OCI-LY1 (cell line): ENCODE measurements around the gene MPHOSPH6.

ENCODE experiments used
- CTCF ChIP-seq: fragments of 200-600 bp; sonication (generic), shearing (Covaris generic); IDR thresholded peaks from 2 replicates; pipeline ENCODE4 v1.5.1; 2017; ENCODE audit warnings: mild to moderate bottlenecking, antibody characterized with exemption, low read length, moderate library complexity, mixed read lengths
- EZH2 ChIP-seq: fragments of 200-600 bp; sonication (generic), shearing (Covaris generic); IDR thresholded peaks from 2 replicates; pipeline ENCODE4 v1.8.0; 2017; ENCODE audit warnings: borderline replicate concordance, mixed run types, mild to moderate bottlenecking, antibody characterized with exemption, low read length, moderate library complexity, mixed read lengths

GRCh38 chr16:82199209-82199608, 29.2 kb upstream of the MPHOSPH6 start:
- no peak for TF ChIP-seq CTCF
- no peak for TF ChIP-seq EZH2
